Measurements from ENCODE around the gene SCYGR6. TPM values are rescaled to one million over a fixed set of nuclear protein-coding genes. Genes with fewer than 3 reads are reported as not detected.

Gene SCYGR6
- total and polyA plus RNA-seq, 9 donors: not detected

DNA sequence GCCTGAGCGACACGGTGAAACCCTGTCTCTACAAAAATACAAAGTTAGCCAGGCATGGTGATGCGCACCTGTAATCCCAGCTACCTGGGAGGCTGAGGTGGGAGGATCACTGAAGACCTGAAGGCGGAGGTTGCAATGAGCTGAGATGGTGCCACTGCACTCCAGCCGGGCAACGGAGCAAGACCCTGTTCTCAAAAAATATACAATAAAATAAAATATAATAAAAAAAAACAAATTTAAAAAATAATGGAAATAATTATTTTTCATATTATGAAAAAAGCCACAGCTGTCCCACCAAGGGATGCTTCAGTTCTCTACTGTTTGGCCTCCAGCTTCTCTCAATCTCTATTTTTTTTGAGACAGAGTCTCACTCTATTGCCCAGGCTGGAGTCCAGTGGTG lies 17.2 kb downstream of the SCYGR6 start:
- Histone ChIP-seq H3K27ac (no peak overlapping the region), H3K4me1 (ENCODE audit: insufficient read depth) (no peaks in the 10 kb centered on the region), H3K4me3 (no peak overlapping the region), H3K36me3 (no peaks in the 10 kb centered on the region), H3K9me3 (no peaks in the 10 kb centered on the region), H3K27me3 (no peaks in the 10 kb centered on the region)
- TF ChIP-seq EP300 (IDR thresholded peaks at IDR 0.05) (no peak), POLR2A (IDR thresholded peaks at IDR 0.05) (no peak)
- TF ChIP-seq, protein P1, sequence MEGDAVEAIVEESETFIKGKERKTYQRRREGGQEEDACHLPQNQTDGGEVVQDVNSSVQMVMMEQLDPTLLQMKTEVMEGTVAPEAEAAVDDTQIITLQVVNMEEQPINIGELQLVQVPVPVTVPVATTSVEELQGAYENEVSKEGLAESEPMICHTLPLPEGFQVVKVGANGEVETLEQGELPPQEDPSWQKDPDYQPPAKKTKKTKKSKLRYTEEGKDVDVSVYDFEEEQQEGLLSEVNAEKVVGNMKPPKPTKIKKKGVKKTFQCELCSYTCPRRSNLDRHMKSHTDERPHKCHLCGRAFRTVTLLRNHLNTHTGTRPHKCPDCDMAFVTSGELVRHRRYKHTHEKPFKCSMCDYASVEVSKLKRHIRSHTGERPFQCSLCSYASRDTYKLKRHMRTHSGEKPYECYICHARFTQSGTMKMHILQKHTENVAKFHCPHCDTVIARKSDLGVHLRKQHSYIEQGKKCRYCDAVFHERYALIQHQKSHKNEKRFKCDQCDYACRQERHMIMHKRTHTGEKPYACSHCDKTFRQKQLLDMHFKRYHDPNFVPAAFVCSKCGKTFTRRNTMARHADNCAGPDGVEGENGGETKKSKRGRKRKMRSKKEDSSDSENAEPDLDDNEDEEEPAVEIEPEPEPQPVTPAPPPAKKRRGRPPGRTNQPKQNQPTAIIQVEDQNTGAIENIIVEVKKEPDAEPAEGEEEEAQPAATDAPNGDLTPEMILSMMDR (IDR thresholded peaks at IDR 0.05): no peak
- 81 to 90% (median 90%) methylated on average over 6 of the region's 6 CpGs for WGBS, 3 donors
- DNase-seq: no peak
- intact Hi-C loops (cut with DNase I): no loop called here

DNA sequence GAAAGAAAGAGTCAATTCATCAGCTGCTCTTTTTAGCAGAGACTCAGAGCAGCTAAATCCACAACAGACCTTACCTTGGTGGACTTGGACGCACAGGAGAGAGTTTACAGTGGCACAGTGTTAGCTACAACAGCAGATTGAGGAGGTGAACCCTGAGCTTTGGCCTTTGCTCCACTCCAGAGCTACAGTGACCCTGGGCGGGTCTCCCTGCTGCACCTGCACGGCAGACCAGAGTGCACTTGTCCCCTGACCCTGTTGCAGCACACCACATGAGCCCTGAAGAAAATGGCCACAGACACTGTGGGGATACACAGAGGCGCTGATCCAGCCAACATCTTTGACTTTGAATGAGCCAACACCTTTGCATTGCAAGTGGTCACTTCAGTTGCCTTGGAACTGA lies 17.7 kb downstream of the SCYGR6 start:
- intact Hi-C loops (cut with DNase I): no loop called here
- Histone ChIP-seq H3K36me3 (no peaks in the 10 kb centered on the region), H3K9me3 (peaks cover 0 to 3% of the 10 kb centered on the region in 2 donors), H3K4me1 (ENCODE audit: insufficient read depth) (no peaks in the 10 kb centered on the region), H3K27me3 (no peaks in the 10 kb centered on the region), H3K4me3 (no peak overlapping the region), H3K27ac (no peak overlapping the region)
- TF ChIP-seq, protein P1 (IDR thresholded peaks at IDR 0.05): no peak
- TF ChIP-seq EP300 (IDR thresholded peaks at IDR 0.05) (no peak), POLR2A (IDR thresholded peaks at IDR 0.05) (no peak)
- 84 to 89% (median 88%) methylated on average over 4 of the region's 4 CpGs for WGBS, 3 donors
- no peak for DNase-seq

DNA sequence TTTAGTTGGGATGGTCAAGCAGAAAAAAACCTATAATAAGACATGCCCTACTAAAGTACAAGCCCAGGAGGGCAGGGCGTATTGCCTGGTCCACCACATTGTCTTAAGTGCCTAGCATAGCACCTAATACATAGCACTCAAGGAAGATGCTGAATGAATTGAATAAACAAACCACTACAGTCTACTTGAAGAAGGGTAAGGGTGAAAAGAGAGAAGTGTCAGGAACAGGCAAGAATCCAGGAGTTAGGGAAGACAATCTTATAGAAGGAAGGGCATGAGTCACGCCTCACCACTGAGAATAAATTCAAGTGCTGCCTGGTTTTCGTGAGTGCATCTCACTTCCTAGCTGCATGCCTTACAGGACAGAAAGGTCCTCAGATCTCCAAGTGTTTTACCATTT lies 20.6 kb downstream of the SCYGR6 start:
- H3K9me3 ChIP-seq: peaks cover 0 to 3% of the 10 kb centered on the region in 2 donors
- no peak for DNase-seq
- H3K4me1 ChIP-seq (ENCODE audit: insufficient read depth): no peaks in the 10 kb centered on the region
- 87 to 90% (median 87%) methylated on average over 3 of the region's 3 CpGs for WGBS, 3 donors
- H3K27me3 ChIP-seq: no peaks in the 10 kb centered on the region
- TF ChIP-seq, protein P1 (IDR thresholded peaks at IDR 0.05): no peak
- no peak for TF ChIP-seq EP300 (IDR thresholded peaks at IDR 0.05)
- no peak for TF ChIP-seq POLR2A (IDR thresholded peaks at IDR 0.05)
- intact Hi-C loops (cut with DNase I): no loop called here
- H3K4me3 ChIP-seq: no peak overlapping the region
- no peak overlapping the region for H3K27ac ChIP-seq
- no peaks in the 10 kb centered on the region for H3K36me3 ChIP-seq

DNA sequence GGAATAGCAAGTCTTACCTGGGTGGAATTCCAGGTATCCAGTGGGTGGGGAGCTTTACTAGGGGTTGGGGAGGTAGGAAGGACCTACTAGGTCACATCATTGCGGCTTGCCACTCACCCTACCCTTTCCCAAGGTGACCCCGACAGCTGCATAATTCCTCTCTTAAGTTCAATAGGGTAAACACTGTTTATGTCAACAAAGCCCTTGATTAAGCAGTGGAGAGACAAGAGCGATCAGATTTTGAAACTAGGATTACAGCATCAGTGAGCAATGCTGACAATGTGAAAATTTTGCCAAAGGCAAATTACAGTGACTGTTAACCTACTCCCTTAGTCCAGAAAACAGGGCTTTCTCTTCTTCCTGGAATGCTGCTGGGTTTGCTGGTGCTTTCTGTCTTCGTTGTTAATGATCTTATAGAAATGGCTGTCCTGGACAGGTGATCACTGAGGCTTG lies 21.3 kb downstream of the SCYGR6 start:
- no peaks in the 10 kb centered on the region for H3K27me3 ChIP-seq
- H3K4me1 ChIP-seq (ENCODE audit: insufficient read depth): no peaks in the 10 kb centered on the region
- WGBS, 3 donors: 79 to 83% (median 80%) methylated on average over 4 of the region's 4 CpGs
- TF ChIP-seq, protein P1 (IDR thresholded peaks at IDR 0.05): no peak
- TF ChIP-seq EP300 (IDR thresholded peaks at IDR 0.05) (no peak), POLR2A (IDR thresholded peaks at IDR 0.05) (no peak)
- peaks cover 0 to 3% of the 10 kb centered on the region in 2 donors for H3K9me3 ChIP-seq
- DNase-seq: no peak
- intact Hi-C loops (cut with DNase I): no loop called here
- no peaks in the 10 kb centered on the region for H3K36me3 ChIP-seq
- H3K27ac ChIP-seq: no peak overlapping the region
- H3K4me3 ChIP-seq: no peak overlapping the region

Data from ovary (tissue), 9 donors.